SK-N-SH (cell line): ENCODE measurements around the gene ABAT. TPM values are rescaled to one million over a fixed set of nuclear protein-coding genes. Genes with fewer than 3 reads are reported as not detected.

Experiments used
- CTCF ChIA-PET: fragments of 300-600, 350-600 bp; formaldehyde crosslinking; extraction: SDS; loops from one replicate; lab custom pipeline; 2021; lab: Yijun Ruan, JAX
- POLR2A ChIA-PET: fragments of 350-600 bp; sonication (Branson Sonifier 250); formaldehyde crosslinking; extraction: SDS; loops from one replicate; lab custom pipeline; 2020; ENCODE audit warnings: antibody characterized with exemption, inconsistent platforms; lab: Yijun Ruan, JAX
- DNase-seq: peaks from one replicate; pipeline ENCODE4 v3.0.0; 2012
- H2AFZ ChIP-seq: fragments of 200-600 bp; sonication (generic); 2 replicates; pipeline ENCODE4 v1.8.1; 2016; ENCODE audit warnings: antibody characterized with exemption, mild to moderate bottlenecking, low read depth
- H3F3A ChIP-seq: fragments of 200-600 bp; sonication (generic); replicated peaks from 2 replicates; pipeline ENCODE3; 2016; ENCODE audit warnings: antibody characterized with exemption, mild to moderate bottlenecking; ENCODE audit not compliant: insufficient read depth
- H3K27ac ChIP-seq, 2 experiments: fragments of 200-500 bp in 1 of 2; fragments of 200-600 bp in 1 of 2; sonication (Bioruptor generic) in 1 of 2; sonication (generic), shearing (Covaris generic) in 1 of 2; 2 replicates each; pipeline versions ENCODE4 v1.5.1 to v1.6.1; 2014 to 2016; ENCODE audit warnings: low read depth in 2 of 2, inconsistent platforms in 1 of 2, low read length in 1 of 2, mild to moderate bottlenecking in 1 of 2, mixed read lengths in 1 of 2
- H3K27me3 ChIP-seq: fragments of 200-600 bp; sonication (generic), shearing (Covaris generic); 2 replicates; pipeline ENCODE4 v1.6.1; 2016; ENCODE audit warnings: mixed run types; ENCODE audit not compliant: insufficient read depth
- H3K36me3 ChIP-seq, 2 experiments: fragments of 200-500 bp in 1 of 2; fragments of 200-600 bp in 1 of 2; sonication (Bioruptor generic) in 1 of 2; sonication (generic) in 1 of 2; replicated peaks in 1 of 2; 2 replicates each; pipeline versions ENCODE3 to v1.5.1; 2014 to 2016; ENCODE audit warnings: low read length in 1 of 2, mild to moderate bottlenecking in 1 of 2; ENCODE audit not compliant: insufficient read depth in 2 of 2, control insufficient read depth in 1 of 2
- H3K4me1 ChIP-seq, 2 experiments: fragments of 200-500 bp in 1 of 2; fragments of 200-600 bp in 1 of 2; sonication (Bioruptor generic) in 1 of 2; sonication (generic), shearing (Covaris generic) in 1 of 2; 2 replicates each; pipeline versions ENCODE4 v1.5.1 to v1.6.1; 2014 to 2016; ENCODE audit warnings: low read depth in 1 of 2, low read length in 1 of 2, mixed run types in 1 of 2; ENCODE audit not compliant: insufficient read depth in 2 of 2, control insufficient read depth in 1 of 2
- H3K4me2 ChIP-seq: fragments of 200-600 bp; sonication (generic), shearing (Covaris generic); 2 replicates; pipeline ENCODE4 v1.6.1; 2017; ENCODE audit warnings: mixed run types
- H3K4me3 ChIP-seq, 2 experiments: fragments of 200-500 bp in 1 of 2; fragments of 200-600 bp in 1 of 2; sonication (Bioruptor generic) in 1 of 2; sonication (generic), shearing (Covaris generic) in 1 of 2; 2 replicates each; pipeline versions ENCODE4 v1.5.1 to v1.8.1; 2014 to 2016; ENCODE audit warnings: low read depth in 2 of 2, inconsistent platforms in 1 of 2, low read length in 1 of 2, mild to moderate bottlenecking in 1 of 2, mixed read lengths in 1 of 2, moderate library complexity in 1 of 2
- H3K79me2 ChIP-seq: fragments of 200-600 bp; sonication (generic); 2 replicates; pipeline ENCODE4 v1.8.1; 2017; ENCODE audit warnings: mild to moderate bottlenecking; ENCODE audit not compliant: insufficient read depth
- H3K9ac ChIP-seq: fragments of 200-600 bp; sonication (generic); 2 replicates; pipeline ENCODE4 v1.6.1; 2017; ENCODE audit warnings: mixed run types
- H3K9me2 ChIP-seq: fragments of 200-600 bp; sonication (generic); 2 replicates; pipeline ENCODE4 v1.6.1; 2017; ENCODE audit warnings: mixed run types
- H3K9me3 ChIP-seq: fragments of 200-600 bp; sonication (generic); 2 replicates; pipeline ENCODE4 v1.6.1; 2017; ENCODE audit warnings: mixed run types, mild to moderate bottlenecking, moderate library complexity
- H4K20me1 ChIP-seq: fragments of 200-600 bp; sonication (generic); 2 replicates; pipeline ENCODE4 v1.6.1; 2017; ENCODE audit warnings: mild to moderate bottlenecking, mixed run types; ENCODE audit not compliant: insufficient read depth
- CTCF ChIP-seq: fragments of 200-600 bp; sonication (generic); IDR thresholded peaks from 2 replicates; pipeline ENCODE4 v1.6.1; 2017; ENCODE audit warnings: antibody characterized with exemption, mild to moderate bottlenecking, moderate library complexity
- EP300 ChIP-seq, 2 experiments: IDR thresholded peaks; 2 replicates each; pipeline versions ENCODE4 v1.4.0 to v1.6.1; 2012; ENCODE audit warnings: borderline replicate concordance in 1 of 2, low read depth in 1 of 2, low read length in 1 of 2
- EZH2phosphoT487 ChIP-seq: fragments of 200-600 bp; sonication (generic); IDR thresholded peaks from 2 replicates; pipeline ENCODE4 v1.6.1; 2017; ENCODE audit warnings: low read depth, mixed run types, mild to moderate bottlenecking, antibody characterized with exemption, moderate library complexity, borderline replicate concordance
- FOSL2 ChIP-seq: IDR thresholded peaks from 2 replicates; pipeline ENCODE4 v1.4.0; 2012; ENCODE audit warnings: low read depth, mild to moderate bottlenecking, moderate library complexity, borderline replicate concordance
- GABPA ChIP-seq: IDR thresholded peaks from 2 replicates; pipeline ENCODE4 v1.4.0; 2012; ENCODE audit warnings: low read depth, mild to moderate bottlenecking
- MXI1 ChIP-seq: IDR thresholded peaks from 2 replicates; pipeline ENCODE4 v1.6.1; 2012; ENCODE audit warnings: mild to moderate bottlenecking, low read depth, low read length, improper control_type of control experiment
- NFIC ChIP-seq: IDR thresholded peaks from 2 replicates; pipeline ENCODE4 v1.4.0; 2012; ENCODE audit warnings: borderline replicate concordance
- NRF1 ChIP-seq: IDR thresholded peaks from 2 replicates; pipeline ENCODE4 v1.6.1; 2012; ENCODE audit warnings: low read depth, mild to moderate bottlenecking, low read length
- PBX3 ChIP-seq: IDR thresholded peaks from 2 replicates; pipeline ENCODE4; 2012
- POLR2AphosphoS5 ChIP-seq: IDR thresholded peaks from 2 replicates; pipeline ENCODE4 v1.6.1; 2012; ENCODE audit warnings: low read depth, low read length
- RCOR1 ChIP-seq: fragments of 150-350 bp; IDR thresholded peaks from 2 replicates; pipeline ENCODE4 v1.6.1; 2017; ENCODE audit warnings: antibody characterized with exemption, low read length
- RFX5 ChIP-seq: IDR thresholded peaks from 2 replicates; pipeline ENCODE4 v1.6.1; 2012; ENCODE audit warnings: mild to moderate bottlenecking, improper control_type of control experiment, low read length
- TCF12 ChIP-seq: IDR thresholded peaks from 2 replicates; pipeline ENCODE4 v1.4.0; 2012
- TEAD4 ChIP-seq: IDR thresholded peaks from 2 replicates; pipeline ENCODE4 v1.4.0; 2012; ENCODE audit warnings: mild to moderate bottlenecking, borderline replicate concordance; ENCODE audit not compliant: insufficient read depth
- USF1 ChIP-seq: IDR thresholded peaks from 2 replicates; pipeline ENCODE4 v1.4.0; 2012; ENCODE audit warnings: low read depth, borderline replicate concordance
- USF2 ChIP-seq: fragments of 150-350 bp; IDR thresholded peaks from 2 replicates; pipeline ENCODE4 v1.6.1; 2017; ENCODE audit warnings: antibody characterized with exemption, low read length, low read depth, borderline replicate concordance
- ZBTB33 ChIP-seq: IDR thresholded peaks from 2 replicates; pipeline ENCODE4 v1.4.0; 2012; ENCODE audit warnings: low read depth, borderline replicate concordance
- WGBS: methylation state at CpG from one replicate; pipeline ENCODE4 v1.1.6; 2017; ENCODE audit warnings: low lambda C conversion rate; 5-methylcytosine and 5-hydroxymethylcytosine counted together
- polyA plus RNA-seq, 3 experiments: library from polyadenylated mRNA; depleted of rRNA; stranded (reverse); fragments of >200 nt; gene quantifications; 2 replicates each; pipeline ENCODE4 v1.2.3, GENCODE V29; 2012

The ABAT gene
- polyA plus RNA-seq, 1 of the 3 experiments (the other 2 are of a cell fraction) = 4.7 TPM

- H3K9me3 ChIP-seq = no peaks in the 10 kb centered on the region
- no peak overlapping the region for H3K9ac ChIP-seq
- 94% methylated on average over 17 of the region's 18 CpGs for WGBS
- POLR2A ChIA-PET = no interaction called here
- H2AFZ ChIP-seq = no peak overlapping the region
- H3K27ac ChIP-seq = no peak overlapping the region; a peak in 1 of 4 replicates
- CTCF ChIA-PET = interaction anchor here (0.8 to 1.3 kb wide), 2 partner anchors 40 to 48 kb away, joined by 3 to 5 read pairs; no protein-coding TSS in a partner anchor
- H3F3A ChIP-seq = peaks cover under 1% of the 10 kb centered on the region
- no peak for TF ChIP-seq POLR2AphosphoS5
- TF ChIP-seq EZH2phosphoT487 = no peak
- no peak for TF ChIP-seq FOSL2
- TF ChIP-seq NFIC = no peak
- no peak for TF ChIP-seq PBX3
- TF ChIP-seq MXI1 = no peak
- TF ChIP-seq ZBTB33 = no peak
- no peak for TF ChIP-seq RFX5
- TF ChIP-seq TCF12 = no peak
- TF ChIP-seq RCOR1 = no peak
- TF ChIP-seq GABPA = no peak
- no peak for TF ChIP-seq TEAD4
- TF ChIP-seq CTCF = no peak
- no peak for TF ChIP-seq NRF1
- no peak for TF ChIP-seq USF1
- no peak for TF ChIP-seq USF2
- TF ChIP-seq EP300 (IDR thresholded peaks at IDR 0.05; ENCODE audit: borderline replicate concordance in 1 of 2, low read depth in 1 of 2, low read length in 1 of 2) = no peak
- peaks cover 37 to 42% of the 10 kb centered on the region in 2 experiments for H3K36me3 ChIP-seq
- no peak for DNase-seq
- no peak overlapping the region for H3K4me3 ChIP-seq
- H3K9me2 ChIP-seq = no peaks in the 10 kb centered on the region
- peaks cover 0 to 5% of the 10 kb centered on the region in 2 experiments; a peak in 3 of 4 replicates for H3K4me1 ChIP-seq
- no peak overlapping the region for H3K4me2 ChIP-seq
- peaks cover 37% of the 10 kb centered on the region; the same call in 1 of the 2 replicates for H4K20me1 ChIP-seq
- H3K27me3 ChIP-seq = no peaks in the 10 kb centered on the region
- H3K79me2 ChIP-seq = peaks cover 56% of the 10 kb centered on the region
Measured at GRCh38 chr16:8831871-8832716, 157.7 kb downstream of the ABAT start.
